ENCODE measurements around the gene LIN28A. TPM values are rescaled to one million over a fixed set of nuclear protein-coding genes. Genes with fewer than 3 reads are reported as not detected.

Gene LIN28A
- total and polyA plus RNA-seq, 4 donors, result not detected

- Histone ChIP-seq H3K27me3 (ENCODE audit: control insufficient read depth in 1 of 2, insufficient read depth in 2 of 2, low read length in 1 of 2) (no peaks in the 10 kb centered on the region), H3K4me3 (ENCODE audit: low read length in 2 of 2) (no peak overlapping the region), H3K9me3 (ENCODE audit: control insufficient read depth, low read length) (no peaks in the 10 kb centered on the region), H3K36me3 (ENCODE audit: control insufficient read depth in 1 of 2, insufficient read depth in 2 of 2, low read length in 1 of 2) (no peaks in the 10 kb centered on the region), H3K27ac (ENCODE audit: low read depth in 1 of 2, low read length in 2 of 2) (no peak overlapping the region), H3K4me1 (ENCODE audit: control insufficient read depth in 1 of 2, insufficient read depth in 2 of 2, low read length in 2 of 2) (no peaks in the 10 kb centered on the region)
- intact Hi-C loops (cut with DNase I), result no loop called here
- ATAC-seq (ENCODE audit: low FRiP score), result no peak
- DNase-seq, result no peak
- WGBS, 2 donors, result 70 to 75% methylated on average over 8 of the region's 8 CpGs
Measured at GRCh38 chr1:26477446-26478152, 67.0 kb downstream of the LIN28A start.

DNA sequence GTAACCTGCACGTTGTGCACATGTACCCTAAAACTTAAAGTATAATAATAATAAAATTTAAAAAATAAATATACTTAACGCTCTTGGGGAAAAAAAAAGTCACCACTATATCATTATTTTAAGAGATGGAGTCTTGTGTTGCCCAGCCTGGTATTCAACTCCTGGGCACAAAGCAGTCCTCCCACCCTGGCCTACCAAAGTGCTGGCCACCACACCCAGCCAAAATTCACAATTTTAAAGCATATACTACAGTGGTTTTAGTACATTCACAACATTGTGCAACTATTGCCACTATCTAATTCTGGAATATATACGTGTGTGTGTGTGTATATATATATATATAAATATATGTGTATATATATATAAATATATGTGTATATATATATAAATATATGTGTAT lies 67.5 kb downstream of the LIN28A start:
- Histone ChIP-seq H3K4me1 (ENCODE audit: control insufficient read depth in 1 of 2, insufficient read depth in 2 of 2, low read length in 2 of 2) (no peaks in the 10 kb centered on the region), H3K4me3 (ENCODE audit: low read length in 2 of 2) (no peak overlapping the region), H3K27me3 (ENCODE audit: control insufficient read depth in 1 of 2, insufficient read depth in 2 of 2, low read length in 1 of 2) (no peaks in the 10 kb centered on the region), H3K9me3 (ENCODE audit: control insufficient read depth, low read length) (no peaks in the 10 kb centered on the region), H3K36me3 (ENCODE audit: control insufficient read depth in 1 of 2, insufficient read depth in 2 of 2, low read length in 1 of 2) (no peaks in the 10 kb centered on the region), H3K27ac (ENCODE audit: low read depth in 1 of 2, low read length in 2 of 2) (no peak overlapping the region)
- DNase-seq (no peak), ATAC-seq (ENCODE audit: low FRiP score) (no peak)
- intact Hi-C loops (cut with DNase I), result no loop called here
- 55 to 72% methylated on average over 3 of the region's 3 CpGs for WGBS, 2 donors

DNA sequence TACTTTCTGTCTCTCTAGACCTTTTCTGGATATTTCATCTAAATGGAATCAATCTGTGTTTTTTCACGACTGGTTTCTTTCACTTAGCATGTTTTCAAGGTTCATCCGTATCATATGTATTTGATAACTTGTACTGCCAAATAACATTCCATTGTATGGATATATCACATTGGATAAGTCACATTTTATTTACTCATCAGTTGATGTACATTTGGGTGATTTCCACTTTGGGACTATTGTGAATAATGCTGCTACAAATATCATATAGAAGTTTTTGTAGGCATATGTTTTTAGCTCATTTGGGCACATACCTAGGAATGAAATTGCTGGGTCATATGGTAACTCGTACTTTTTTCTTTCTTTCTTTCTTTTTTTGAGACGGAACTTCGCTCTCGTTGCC lies 68.4 kb downstream of the LIN28A start:
- ATAC-seq (ENCODE audit: low FRiP score), result no peak
- intact Hi-C loops (cut with DNase I), result no loop called here

More for the DNA sequence above, 68.4 kb downstream of the LIN28A start:
- no peak for DNase-seq
- Histone ChIP-seq H3K36me3 (ENCODE audit: control insufficient read depth in 1 of 2, insufficient read depth in 2 of 2, low read length in 1 of 2) (no peaks in the 10 kb centered on the region), H3K27me3 (ENCODE audit: control insufficient read depth in 1 of 2, insufficient read depth in 2 of 2, low read length in 1 of 2) (no peaks in the 10 kb centered on the region), H3K9me3 (ENCODE audit: control insufficient read depth, low read length) (no peaks in the 10 kb centered on the region), H3K4me1 (ENCODE audit: control insufficient read depth in 1 of 2, insufficient read depth in 2 of 2, low read length in 2 of 2) (no peaks in the 10 kb centered on the region), H3K4me3 (ENCODE audit: low read length in 2 of 2) (no peak overlapping the region), H3K27ac (ENCODE audit: low read depth in 1 of 2, low read length in 2 of 2) (no peak overlapping the region)
- 88 to 93% methylated on average over 6 of the region's 6 CpGs for WGBS, 2 donors

Other genes with a start within 250 kb of the LIN28A start
- gene C1orf232, start 241.9 kb upstream of the LIN28A start, total RNA-seq, result not detected
- not detected for gene C1orf232, start 241.9 kb upstream of the LIN28A start, polyA plus RNA-seq
- 10 to 100 TPM; 13.4 to 18.3 TPM for gene ZNF593, start 240.9 kb upstream of the LIN28A start, total RNA-seq
- gene ZNF593, start 240.9 kb upstream of the LIN28A start, polyA plus RNA-seq, result 10 to 100 TPM; 29.4 to 48.6 TPM
- gene ZNF593OS, start 239.0 kb upstream of the LIN28A start, total RNA-seq, result not detected
- gene ZNF593OS, start 239.0 kb upstream of the LIN28A start, polyA plus RNA-seq, result under 1 TPM in 1 of 2 donors, not detected in 1; 0.20 TPM
- 1 to 10 TPM; 1.5 to 1.7 TPM for gene CNKSR1, start 233.3 kb upstream of the LIN28A start, total RNA-seq
- 1 to 10 TPM; 2.3 to 4.9 TPM for gene CNKSR1, start 233.3 kb upstream of the LIN28A start, polyA plus RNA-seq
- gene CATSPER4, start 220.2 kb upstream of the LIN28A start, total RNA-seq, result not detected
- gene CATSPER4, start 220.2 kb upstream of the LIN28A start, polyA plus RNA-seq, result not detected
- 1 to 10 TPM; 3.0 to 5.9 TPM for gene CEP85, start 176.6 kb upstream of the LIN28A start, total RNA-seq
- 1 to 10 TPM in 1 of 2 donors, under 1 TPM in 1; 0.74 to 1.9 TPM for gene CEP85, start 176.6 kb upstream of the LIN28A start, polyA plus RNA-seq
- gene SH3BGRL3, start 130.7 kb upstream of the LIN28A start, total RNA-seq, result 100 to 1,000 TPM; 160 to 252 TPM
- gene SH3BGRL3, start 130.7 kb upstream of the LIN28A start, polyA plus RNA-seq, result 100 to 1,000 TPM; 219 to 232 TPM
- 10 to 100 TPM; 14.6 to 33.9 TPM for gene UBXN11, start 104.2 kb upstream of the LIN28A start, total RNA-seq
- 10 to 100 TPM; 11.6 to 46.8 TPM for gene UBXN11, start 104.2 kb upstream of the LIN28A start, polyA plus RNA-seq
- gene CD52, start 92.9 kb upstream of the LIN28A start, total RNA-seq, result 10 to 100 TPM; 12.0 to 14.7 TPM
- 10 to 100 TPM in 1 of 2 donors, 1 to 10 TPM in 1; 8.3 to 31.4 TPM for gene CD52, start 92.9 kb upstream of the LIN28A start, polyA plus RNA-seq
- gene CRYBG2, start 56.7 kb upstream of the LIN28A start, total RNA-seq, result under 1 TPM in 1 of 2 donors, not detected in 1; 0.27 TPM
- 1 to 10 TPM in 1 of 2 donors, under 1 TPM in 1; 0.05 to 6.4 TPM for gene CRYBG2, start 56.7 kb upstream of the LIN28A start, polyA plus RNA-seq
- under 1 TPM; 0.24 to 0.65 TPM for gene ZNF683, start 38.1 kb upstream of the LIN28A start, total RNA-seq
- under 1 TPM in 1 of 2 donors, not detected in 1; 0.87 TPM for gene ZNF683, start 38.1 kb upstream of the LIN28A start, polyA plus RNA-seq
- gene DHDDS, start 21.5 kb downstream of the LIN28A start, total RNA-seq, result 10 to 100 TPM; 42.3 to 46.4 TPM
- gene DHDDS, start 21.5 kb downstream of the LIN28A start, polyA plus RNA-seq, result 10 to 100 TPM; 18.0 to 25.5 TPM
- 100 to 1,000 TPM; 153 to 171 TPM for gene HMGN2, start 61.6 kb downstream of the LIN28A start, total RNA-seq
- 100 to 1,000 TPM; 385 to 535 TPM for gene HMGN2, start 61.6 kb downstream of the LIN28A start, polyA plus RNA-seq
- 10 to 100 TPM; 12.0 to 21.0 TPM for gene RPS6KA1, start 118.9 kb downstream of the LIN28A start, total RNA-seq
- 10 to 100 TPM in 1 of 2 donors, under 1 TPM in 1; 0.87 to 21.4 TPM for gene RPS6KA1, start 118.9 kb downstream of the LIN28A start, polyA plus RNA-seq